Left lung (tissue), 10 donors: ENCODE results near the gene CD300LB. TPM values are rescaled to one million over a fixed set of nuclear protein-coding genes. Genes with fewer than 3 reads are reported as not detected.
A peak's percentile ranks its signal among the peaks of the same experiment; 100 is the strongest.

Experiments used
- ATAC-seq: fragments of 200-7000 bp; cut with Tn5 transposase; one replicate; pipeline ENCODE4 v1.9.1; 2020; ENCODE audit warnings: moderate library complexity
- DNase-seq, 4 donors: peaks; one replicate each; pipeline ENCODE4 v3.0.0-alpha.2; 2013 to 2020
- H3K27ac ChIP-seq, 2 donors: fragments of 200-600 bp; sonication (generic) in 1 of 2; one replicate each; pipeline versions ENCODE4 v1.5.0 to v1.8.0; 2020 to 2021
- H3K27me3 ChIP-seq, 2 donors: fragments of 200-600 bp; sonication (generic) in 1 of 2; one replicate each; pipeline versions ENCODE4 v1.5.0 to v1.8.0; 2020 to 2021
- H3K36me3 ChIP-seq, 2 donors: fragments of 200-600 bp; sonication (generic) in 1 of 2; one replicate each; pipeline versions ENCODE4 v1.5.0 to v1.8.0; 2020 to 2021
- H3K4me1 ChIP-seq, 2 donors: fragments of 200-600 bp; one replicate each; pipeline ENCODE4 v1.8.0; 2021
- H3K4me3 ChIP-seq, 2 donors: fragments of 200-600 bp; sonication (generic) in 1 of 2; one replicate each; pipeline versions ENCODE4 v1.5.0 to v1.8.0; 2020 to 2021; ENCODE audit warnings: mild to moderate bottlenecking in 1 of 2
- H3K9me3 ChIP-seq, 2 donors: fragments of 200-600 bp; sonication (generic) in 1 of 2; one replicate each; pipeline versions ENCODE4 v1.5.0 to v1.8.0; 2020 to 2021
- intact Hi-C, 2 donors: fragments of 100-400 bp; cut with DNase I; formaldehyde crosslinking; loops; one replicate each; pipeline versions ENCODE4 v1.11.2 to v1.14.2; 2022
- polyA plus RNA-seq, 6 donors: library from polyadenylated mRNA; unstranded; fragments of 120-200 nt; gene quantifications; one replicate each; pipeline ENCODE4 v1.2.1, GENCODE V29; 2013; ENCODE audit not compliant: insufficient read length in 6 of 6
- total RNA-seq, 2 donors: library from RNA; stranded (reverse); fragmentation: NEBNext Ultra II Directional; extraction: Animal tissue kit (Norgen Biotek cat#: 25700); gene quantifications; one replicate each; pipeline ENCODE4 v1.2.1, GENCODE V29; 2021
- TF ChIP-seq, protein P1 (sequence below), 2 donors: fragments of 200-600 bp; sonication (generic) in 1 of 2; IDR thresholded peaks; one replicate each; pipeline versions ENCODE4 v1.5.0 to v1.8.0; 2021; ENCODE audit warnings: antibody characterized with exemption in 2 of 2
- donor health status: DM: no; HTN: yes; CAD: no.
- donor health status: DM: no; HTN: no; CAD: no.

The CD300LB gene
- total and polyA plus RNA-seq, 8 donors = 0.13 to 1.6 (median 0.29) TPM

GRCh38 chr17:74544991-74545842 is 13.9 kb upstream of the CD300LB start:
- Histone ChIP-seq H3K27me3 (no peaks in the 10 kb centered on the region), H3K27ac (peak overlapping the region; percentile 13 to 80), H3K4me1 (peaks cover 0 to 14% of the 10 kb centered on the region in 2 donors), H3K36me3 (no peaks in the 10 kb centered on the region), H3K9me3 (no peaks in the 10 kb centered on the region), H3K4me3 (peak overlapping the region in 1 of 2 donors; percentile 32)
- TF ChIP-seq, protein P1, sequence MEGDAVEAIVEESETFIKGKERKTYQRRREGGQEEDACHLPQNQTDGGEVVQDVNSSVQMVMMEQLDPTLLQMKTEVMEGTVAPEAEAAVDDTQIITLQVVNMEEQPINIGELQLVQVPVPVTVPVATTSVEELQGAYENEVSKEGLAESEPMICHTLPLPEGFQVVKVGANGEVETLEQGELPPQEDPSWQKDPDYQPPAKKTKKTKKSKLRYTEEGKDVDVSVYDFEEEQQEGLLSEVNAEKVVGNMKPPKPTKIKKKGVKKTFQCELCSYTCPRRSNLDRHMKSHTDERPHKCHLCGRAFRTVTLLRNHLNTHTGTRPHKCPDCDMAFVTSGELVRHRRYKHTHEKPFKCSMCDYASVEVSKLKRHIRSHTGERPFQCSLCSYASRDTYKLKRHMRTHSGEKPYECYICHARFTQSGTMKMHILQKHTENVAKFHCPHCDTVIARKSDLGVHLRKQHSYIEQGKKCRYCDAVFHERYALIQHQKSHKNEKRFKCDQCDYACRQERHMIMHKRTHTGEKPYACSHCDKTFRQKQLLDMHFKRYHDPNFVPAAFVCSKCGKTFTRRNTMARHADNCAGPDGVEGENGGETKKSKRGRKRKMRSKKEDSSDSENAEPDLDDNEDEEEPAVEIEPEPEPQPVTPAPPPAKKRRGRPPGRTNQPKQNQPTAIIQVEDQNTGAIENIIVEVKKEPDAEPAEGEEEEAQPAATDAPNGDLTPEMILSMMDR (IDR thresholded peaks at IDR 0.05) = no peak
- intact Hi-C loops = no loop called here
- DNase-seq (no peak), ATAC-seq (peak; percentile 20)

- Histone ChIP-seq H3K4me1 (peaks cover 0 to 14% of the 10 kb centered on the region in 2 donors), H3K27me3 (no peaks in the 10 kb centered on the region), H3K27ac (no peak overlapping the region), H3K4me3 (peak overlapping the region in 1 of 2 donors; percentile 32), H3K9me3 (no peaks in the 10 kb centered on the region), H3K36me3 (no peaks in the 10 kb centered on the region)
- ATAC-seq (no peak), DNase-seq (no peak)
- intact Hi-C loops = no loop called here
- TF ChIP-seq, protein P1 (IDR thresholded peaks at IDR 0.05) = no peak
Observed at GRCh38 chr17:74543891-74544760, 12.9 kb upstream of the CD300LB start.

DNA sequence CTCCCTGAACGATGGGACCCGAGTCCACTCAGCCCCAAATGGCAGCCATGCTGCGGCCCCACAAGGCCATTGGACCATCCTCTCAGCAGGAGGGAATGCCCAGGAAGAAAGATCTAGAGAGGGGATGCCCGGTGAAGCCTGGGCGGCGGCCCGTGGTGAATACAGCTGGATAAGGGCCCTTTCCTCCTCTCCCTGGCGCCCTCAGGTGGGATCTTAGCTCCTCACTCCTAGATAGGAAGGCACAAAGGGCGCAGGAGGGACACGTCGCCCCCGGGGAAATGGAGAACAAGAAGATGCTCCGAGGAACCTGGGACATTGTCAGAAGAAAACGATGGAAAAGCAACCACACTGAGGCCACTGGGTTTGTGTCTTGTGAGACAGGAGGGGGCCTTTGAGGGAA is 12.1 kb upstream of the CD300LB start:
- H3K27me3 ChIP-seq = no peaks in the 10 kb centered on the region

GRCh38 chr17:74542727-74543383 is 11.6 kb upstream of the CD300LB start:
- no peaks in the 10 kb centered on the region for H3K36me3 ChIP-seq
- H3K4me3 ChIP-seq = no peak overlapping the region
- DNase-seq (peak in 1 of 4 donors; percentile 25), ATAC-seq (no peak)
- TF ChIP-seq, protein P1 (IDR thresholded peaks at IDR 0.05) = no peak
- H3K27me3 ChIP-seq = no peaks in the 10 kb centered on the region
- H3K4me1 ChIP-seq = peaks cover 0 to 14% of the 10 kb centered on the region in 2 donors
- H3K9me3 ChIP-seq = no peaks in the 10 kb centered on the region
- intact Hi-C loops = no loop called here
- no peak overlapping the region for H3K27ac ChIP-seq

More for the DNA sequence above, 12.1 kb upstream of the CD300LB start:
- no peak for DNase-seq
- ATAC-seq = no peak
- TF ChIP-seq, protein P1 (IDR thresholded peaks at IDR 0.05) = no peak
- Histone ChIP-seq H3K27ac (no peak overlapping the region), H3K4me3 (no peak overlapping the region), H3K4me1 (peaks cover 0 to 14% of the 10 kb centered on the region in 2 donors), H3K36me3 (no peaks in the 10 kb centered on the region), H3K9me3 (no peaks in the 10 kb centered on the region)
- intact Hi-C loops = no loop called here
